OCI-LY3 (cell line): ENCODE data around the gene KLHL12.

ENCODE experiments used
- H2AFZ ChIP-seq: fragments of 200-600, 300-600 bp; shearing (Covaris generic); 2 replicates; pipeline ENCODE4 v1.6.0; 2014; ENCODE audit warnings: antibody characterized with exemption, low read depth, low read length
- H3K27ac ChIP-seq: fragments of 200-600, 300-600 bp; sonication (generic); 2 replicates; pipeline ENCODE4 v1.5.1; 2014; ENCODE audit warnings: mild to moderate bottlenecking, low read length, moderate library complexity, mixed read lengths
- H3K27me3 ChIP-seq: fragments of 200-600, 300-600 bp; sonication (generic); 2 replicates; pipeline ENCODE4 v1.6.1; 2014; ENCODE audit warnings: low read depth, low read length, mixed read lengths
- H3K36me3 ChIP-seq: fragments of 200-600, 300-600 bp; sonication (generic); replicated peaks from 2 replicates; pipeline ENCODE3; 2014; ENCODE audit warnings: low read depth, low read length, mixed read lengths
- H3K4me1 ChIP-seq: fragments of 300-600, 200-600 bp; sonication (generic); 2 replicates; pipeline ENCODE4 v1.6.1; 2014; ENCODE audit warnings: low read length, mixed read lengths
- H3K4me2 ChIP-seq: fragments of 200-600, 300-600 bp; sonication (generic); 2 replicates; pipeline ENCODE4 v1.6.1; 2014; ENCODE audit warnings: low read length, mixed read lengths
- H3K4me3 ChIP-seq: fragments of 300-600, 200-600 bp; sonication (generic); 2 replicates; pipeline ENCODE4 v1.5.1; 2014; ENCODE audit warnings: antibody characterized with exemption, mild to moderate bottlenecking, low read length, moderate library complexity
- H3K79me2 ChIP-seq: fragments of 300-600, 200-600 bp; shearing (Covaris generic); 2 replicates; pipeline ENCODE4 v1.6.1; 2014; ENCODE audit warnings: mild to moderate bottlenecking, low read length, mixed read lengths
- H3K9ac ChIP-seq: fragments of 300-600, 200-600 bp; shearing (Covaris generic); 2 replicates; pipeline ENCODE4 v1.6.0; 2014; ENCODE audit warnings: mild to moderate bottlenecking, low read length, moderate library complexity
- H3K9me3 ChIP-seq: fragments of 200-600, 300-600 bp; shearing (Covaris generic); 2 replicates; pipeline ENCODE4 v1.6.1; 2014; ENCODE audit warnings: low read length, mixed read lengths; ENCODE audit not compliant: insufficient read depth
- H4K20me1 ChIP-seq: fragments of 200-600, 300-600 bp; sonication (generic); 2 replicates; pipeline ENCODE4 v1.6.1; 2016; ENCODE audit warnings: low read length, mixed read lengths; ENCODE audit not compliant: insufficient read depth
- EZH2phosphoT487 ChIP-seq: fragments of 200-600 bp; shearing (Covaris generic); IDR thresholded peaks from 2 replicates; pipeline ENCODE4 v1.6.1; 2018; ENCODE audit warnings: antibody characterized with exemption, mixed run types, low read depth
- TF ChIP-seq, protein P1 (sequence below): fragments of 200-600, 300-600 bp; sonication (generic); IDR thresholded peaks from 2 replicates; pipeline ENCODE4 v1.5.1; 2014; ENCODE audit warnings: antibody characterized with exemption, low read length, low read depth

KLHL12 gene

DNA sequence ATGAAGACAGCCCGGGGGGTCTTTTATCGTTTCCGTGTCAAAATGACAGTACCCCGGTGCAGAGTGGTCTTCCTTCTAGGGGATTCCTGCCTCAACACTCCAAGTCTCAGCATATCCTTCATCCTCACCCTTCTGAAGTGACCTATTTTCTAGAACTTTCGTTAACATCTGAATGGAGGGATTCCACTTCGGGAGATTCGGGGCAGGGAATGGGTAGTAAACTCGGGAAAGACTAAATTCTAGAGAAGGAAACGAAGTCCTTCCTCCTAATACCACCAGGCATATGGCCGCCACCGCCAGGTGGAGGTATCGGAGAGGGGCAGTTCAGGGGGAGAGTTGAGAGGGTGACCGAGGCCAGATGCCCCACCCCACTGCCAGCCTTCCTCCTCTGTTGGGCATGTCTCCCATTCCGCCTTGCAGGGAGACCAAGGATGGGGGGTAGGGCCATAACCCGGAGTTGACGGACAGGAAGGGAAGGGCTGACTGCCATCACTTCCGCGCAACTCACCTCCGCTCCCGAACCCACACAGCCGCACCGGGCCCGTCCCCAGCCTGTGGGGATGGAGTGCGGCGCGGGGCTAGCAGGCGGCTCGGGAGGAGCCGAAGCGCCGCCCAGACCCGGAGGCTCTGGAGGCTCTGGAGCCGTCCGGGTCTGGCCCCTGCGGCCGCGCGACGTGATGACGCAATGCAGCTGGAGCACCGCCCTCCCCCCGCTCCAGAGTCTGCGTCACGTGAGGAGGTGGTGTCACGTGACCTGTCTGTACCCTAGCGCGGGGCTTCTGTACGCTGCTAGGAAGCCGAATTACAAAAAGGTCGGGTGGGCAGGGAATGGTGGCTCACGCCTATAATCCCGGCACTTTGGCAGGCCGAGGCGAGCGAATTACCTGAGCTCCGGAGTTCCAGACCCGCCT is at the start of gene KLHL12:
KLHL12 (minus strand) TSS at position 654 of the 911 bp plus-strand sequence. CDS start 2,072 bp downstream, outside the sequence.
- peak within 1 kb of the TSS; percentile 64 for H3K27ac ChIP-seq

DNA sequence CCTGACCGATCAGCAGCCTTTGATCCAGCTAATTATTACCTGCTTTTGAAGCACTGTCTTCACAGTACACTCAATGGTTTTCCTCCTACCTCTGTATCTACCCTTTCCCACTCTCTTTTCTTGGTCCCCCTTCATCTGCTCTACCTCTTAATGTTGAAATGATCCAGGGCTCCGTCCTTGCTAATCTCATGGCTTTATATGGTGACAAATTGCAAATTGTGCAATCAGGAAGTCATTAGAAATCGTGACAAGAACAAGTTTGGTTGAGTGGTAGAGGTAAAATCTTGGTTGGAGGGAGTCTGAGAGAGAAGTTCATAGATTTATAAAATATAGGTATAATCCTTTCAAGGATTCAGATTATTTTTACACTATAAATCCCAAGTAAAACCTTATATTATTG is 49.6 kb upstream of the KLHL12 start:
- Histone ChIP-seq H3K79me2 (no peaks in the 10 kb centered on the region), H3K27me3 (peaks cover 39% of the 10 kb centered on the region), H4K20me1 (no peaks in the 10 kb centered on the region), H3K4me1 (no peaks in the 10 kb centered on the region), H2AFZ (peak overlapping the region; percentile 88), H3K4me2 (no peak overlapping the region), H3K36me3 (no peaks in the 10 kb centered on the region), H3K9me3 (no peaks in the 10 kb centered on the region), H3K4me3 (no peak overlapping the region), H3K27ac (no peak overlapping the region), H3K9ac (no peak overlapping the region)
- TF ChIP-seq, protein P1, sequence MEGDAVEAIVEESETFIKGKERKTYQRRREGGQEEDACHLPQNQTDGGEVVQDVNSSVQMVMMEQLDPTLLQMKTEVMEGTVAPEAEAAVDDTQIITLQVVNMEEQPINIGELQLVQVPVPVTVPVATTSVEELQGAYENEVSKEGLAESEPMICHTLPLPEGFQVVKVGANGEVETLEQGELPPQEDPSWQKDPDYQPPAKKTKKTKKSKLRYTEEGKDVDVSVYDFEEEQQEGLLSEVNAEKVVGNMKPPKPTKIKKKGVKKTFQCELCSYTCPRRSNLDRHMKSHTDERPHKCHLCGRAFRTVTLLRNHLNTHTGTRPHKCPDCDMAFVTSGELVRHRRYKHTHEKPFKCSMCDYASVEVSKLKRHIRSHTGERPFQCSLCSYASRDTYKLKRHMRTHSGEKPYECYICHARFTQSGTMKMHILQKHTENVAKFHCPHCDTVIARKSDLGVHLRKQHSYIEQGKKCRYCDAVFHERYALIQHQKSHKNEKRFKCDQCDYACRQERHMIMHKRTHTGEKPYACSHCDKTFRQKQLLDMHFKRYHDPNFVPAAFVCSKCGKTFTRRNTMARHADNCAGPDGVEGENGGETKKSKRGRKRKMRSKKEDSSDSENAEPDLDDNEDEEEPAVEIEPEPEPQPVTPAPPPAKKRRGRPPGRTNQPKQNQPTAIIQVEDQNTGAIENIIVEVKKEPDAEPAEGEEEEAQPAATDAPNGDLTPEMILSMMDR = no peak
- TF ChIP-seq EZH2phosphoT487 = no peak

More for the DNA sequence above, at the start of gene KLHL12:
- peaks cover 11% of the 10 kb centered on the region for H3K79me2 ChIP-seq
- peak within 1 kb of the TSS; percentile 93 for H3K4me3 ChIP-seq
- H3K4me2 ChIP-seq = peak within 1 kb of the TSS; percentile 99
- no peak for TF ChIP-seq EZH2phosphoT487
- TF ChIP-seq, protein P1 = peak; percentile 73
- H3K9me3 ChIP-seq = no peaks in the 10 kb centered on the region
- peaks cover 16% of the 10 kb centered on the region for H3K36me3 ChIP-seq
- peak within 1 kb of the TSS; percentile 91 for H3K9ac ChIP-seq
- peak within 1 kb of the TSS; percentile 75 for H2AFZ ChIP-seq
- H3K27me3 ChIP-seq = no peaks in the 10 kb centered on the region
- peaks cover 8% of the 10 kb centered on the region for H3K4me1 ChIP-seq
- H4K20me1 ChIP-seq = no peaks in the 10 kb centered on the region

DNA sequence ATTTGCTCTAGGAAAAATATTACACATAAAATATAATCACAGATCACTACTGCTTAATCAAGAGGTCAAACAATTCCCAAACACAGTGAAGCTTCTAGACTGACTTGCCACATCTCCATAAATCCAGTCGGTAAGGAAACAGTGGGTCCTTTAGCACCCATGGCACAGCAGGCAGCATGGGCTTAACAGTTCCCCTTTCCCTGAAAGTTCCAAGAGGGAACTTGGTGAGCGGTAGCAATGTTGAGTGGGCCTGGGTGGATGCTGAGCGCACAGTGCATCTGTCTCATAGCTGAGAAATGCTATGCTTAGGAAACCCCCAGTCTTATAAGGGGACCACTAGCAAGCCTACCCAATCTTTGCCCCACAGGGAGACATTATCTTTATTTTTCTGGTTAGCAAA is 47.8 kb upstream of the KLHL12 start:
- no peak overlapping the region for H3K4me2 ChIP-seq
- no peaks in the 10 kb centered on the region for H3K4me1 ChIP-seq
- no peaks in the 10 kb centered on the region for H3K36me3 ChIP-seq
- no peak overlapping the region for H2AFZ ChIP-seq
- no peak overlapping the region for H3K27ac ChIP-seq
- no peaks in the 10 kb centered on the region for H3K79me2 ChIP-seq
- H3K9me3 ChIP-seq = no peaks in the 10 kb centered on the region
- peaks cover 36% of the 10 kb centered on the region for H3K27me3 ChIP-seq
- no peak for TF ChIP-seq EZH2phosphoT487
- TF ChIP-seq, protein P1 = no peak
- H3K4me3 ChIP-seq = no peak overlapping the region
- no peaks in the 10 kb centered on the region for H4K20me1 ChIP-seq
- H3K9ac ChIP-seq = no peak overlapping the region

DNA sequence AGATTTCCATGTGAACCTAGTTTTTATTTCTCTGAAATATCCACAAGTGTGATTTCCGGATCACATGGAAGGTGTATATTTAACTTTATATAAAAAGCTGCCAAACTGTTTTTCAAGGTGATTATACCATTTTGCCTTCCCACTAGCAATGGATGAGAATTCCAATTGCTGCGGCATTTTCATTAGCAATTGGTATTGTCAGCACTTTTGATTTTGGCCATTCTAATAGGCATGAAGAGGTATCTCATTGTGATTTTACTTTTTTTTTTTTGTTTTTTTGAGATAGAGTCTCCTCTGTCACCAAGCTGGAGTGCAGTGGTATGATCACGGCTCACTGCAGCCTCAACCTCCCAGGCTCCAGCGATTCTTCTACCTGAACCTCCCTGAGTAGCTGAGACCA is 45.0 kb upstream of the KLHL12 start:
- no peaks in the 10 kb centered on the region for H3K79me2 ChIP-seq
- TF ChIP-seq, protein P1 = no peak
- no peak overlapping the region for H3K9ac ChIP-seq
- H3K4me3 ChIP-seq = no peak overlapping the region
- H3K27me3 ChIP-seq = peaks cover 19% of the 10 kb centered on the region
- H3K36me3 ChIP-seq = no peaks in the 10 kb centered on the region
- no peaks in the 10 kb centered on the region for H3K9me3 ChIP-seq
- H3K4me1 ChIP-seq = peaks cover 20% of the 10 kb centered on the region
- no peak overlapping the region for H3K27ac ChIP-seq
- no peaks in the 10 kb centered on the region for H4K20me1 ChIP-seq
- no peak overlapping the region for H2AFZ ChIP-seq
- no peak overlapping the region for H3K4me2 ChIP-seq
